AG10803 (cell line): Measurements from ENCODE around the gene CCL16.

Experiments used
- DNase-seq: peaks from one replicate; pipeline ENCODE4 v3.0.0; 2010; ENCODE audit warnings: low read depth
- H3K4me3 ChIP-seq: 2 replicates; pipeline ENCODE4 v1.5.1; 2011; ENCODE audit warnings: mild to moderate bottlenecking, low read length, control low read depth
- CTCF ChIP-seq: conservative IDR thresholded peaks from 2 replicates; pipeline ENCODE4 v1.5.1; 2011; ENCODE audit warnings: mild to moderate bottlenecking, low read length, control low read depth, inconsistent platforms

CCL16 gene

GRCh38 chr17:35927714-35928113 lies 53.6 kb downstream of the CCL16 start:
- TF ChIP-seq CTCF = no peak
- H3K4me3 ChIP-seq = no peak overlapping the region
- DNase-seq = no peak
